ENCODE results near the gene MPPE1. TPM values are rescaled to one million over a fixed set of nuclear protein-coding genes. Genes with fewer than 3 reads are reported as not detected.

The MPPE1 gene
- polyA plus RNA-seq, 1 experiment: 21.9 TPM

DNA sequence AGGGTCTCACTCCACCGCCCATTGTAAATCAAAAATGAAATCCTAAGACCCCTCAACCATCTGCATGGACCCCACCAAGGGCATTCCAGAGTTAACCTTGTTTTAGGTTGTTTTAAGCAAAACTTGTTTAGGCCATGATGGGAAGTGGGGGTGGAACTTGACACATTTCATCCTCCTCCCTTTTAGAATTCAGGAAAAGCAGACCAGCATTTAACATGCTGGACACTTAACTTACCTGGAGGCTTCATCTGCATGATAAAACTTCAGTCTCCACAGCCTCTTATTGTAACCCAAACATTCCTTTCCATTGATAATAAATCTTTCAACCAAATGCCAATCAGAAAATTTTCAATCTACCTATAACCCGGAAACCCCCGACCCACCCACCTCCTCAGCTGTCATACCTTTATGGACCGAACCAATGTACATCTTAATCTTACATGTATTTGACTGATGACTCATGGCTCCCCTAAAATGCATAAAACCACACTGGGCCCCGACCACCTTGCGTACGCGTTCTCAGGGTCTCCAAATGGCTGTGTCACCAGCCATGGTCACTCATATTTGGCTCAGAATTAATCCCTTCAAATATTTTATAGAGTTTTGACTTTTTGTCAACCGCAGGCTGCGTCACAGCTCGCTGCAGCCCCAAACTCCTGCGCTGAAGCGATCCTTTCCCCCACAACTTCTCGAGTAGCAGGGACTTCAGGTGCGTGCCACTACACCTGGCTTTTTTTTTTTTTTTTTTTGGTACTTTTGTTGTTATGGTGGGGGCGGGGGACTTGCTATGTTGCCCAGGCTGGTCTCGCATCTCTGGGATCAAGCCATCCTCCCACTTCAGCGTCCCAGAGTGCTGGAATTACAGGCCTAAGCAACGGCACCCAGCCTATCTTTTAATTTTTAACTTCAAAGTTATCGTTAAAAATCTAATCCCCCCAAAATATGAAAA, 917 bp downstream of the MPPE1 start:
- H3K27me3 ChIP-seq (ENCODE audit: control insufficient read depth, insufficient read depth, low read length): no peaks in the 10 kb centered on the region
- H3K9me3 ChIP-seq (ENCODE audit: control insufficient read depth, insufficient read depth, low read length): no peaks in the 10 kb centered on the region; the same call in 1 of the 2 replicates
- H3K27ac ChIP-seq (ENCODE audit: low read depth, low read length): no peak overlapping the region
- ChIA-PET POLR2A (no interaction called here), CTCF (no interaction called here)
- DNase-seq (ENCODE audit: low read depth, low spot score): no peak
- TF ChIP-seq, protein P1, sequence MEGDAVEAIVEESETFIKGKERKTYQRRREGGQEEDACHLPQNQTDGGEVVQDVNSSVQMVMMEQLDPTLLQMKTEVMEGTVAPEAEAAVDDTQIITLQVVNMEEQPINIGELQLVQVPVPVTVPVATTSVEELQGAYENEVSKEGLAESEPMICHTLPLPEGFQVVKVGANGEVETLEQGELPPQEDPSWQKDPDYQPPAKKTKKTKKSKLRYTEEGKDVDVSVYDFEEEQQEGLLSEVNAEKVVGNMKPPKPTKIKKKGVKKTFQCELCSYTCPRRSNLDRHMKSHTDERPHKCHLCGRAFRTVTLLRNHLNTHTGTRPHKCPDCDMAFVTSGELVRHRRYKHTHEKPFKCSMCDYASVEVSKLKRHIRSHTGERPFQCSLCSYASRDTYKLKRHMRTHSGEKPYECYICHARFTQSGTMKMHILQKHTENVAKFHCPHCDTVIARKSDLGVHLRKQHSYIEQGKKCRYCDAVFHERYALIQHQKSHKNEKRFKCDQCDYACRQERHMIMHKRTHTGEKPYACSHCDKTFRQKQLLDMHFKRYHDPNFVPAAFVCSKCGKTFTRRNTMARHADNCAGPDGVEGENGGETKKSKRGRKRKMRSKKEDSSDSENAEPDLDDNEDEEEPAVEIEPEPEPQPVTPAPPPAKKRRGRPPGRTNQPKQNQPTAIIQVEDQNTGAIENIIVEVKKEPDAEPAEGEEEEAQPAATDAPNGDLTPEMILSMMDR (IDR thresholded peaks at IDR 0.05; ENCODE audit: low read depth, low read length): no peak
- peak overlapping the region; percentile 79 for H3K4me3 ChIP-seq (ENCODE audit: low read depth, low read length)

DNA sequence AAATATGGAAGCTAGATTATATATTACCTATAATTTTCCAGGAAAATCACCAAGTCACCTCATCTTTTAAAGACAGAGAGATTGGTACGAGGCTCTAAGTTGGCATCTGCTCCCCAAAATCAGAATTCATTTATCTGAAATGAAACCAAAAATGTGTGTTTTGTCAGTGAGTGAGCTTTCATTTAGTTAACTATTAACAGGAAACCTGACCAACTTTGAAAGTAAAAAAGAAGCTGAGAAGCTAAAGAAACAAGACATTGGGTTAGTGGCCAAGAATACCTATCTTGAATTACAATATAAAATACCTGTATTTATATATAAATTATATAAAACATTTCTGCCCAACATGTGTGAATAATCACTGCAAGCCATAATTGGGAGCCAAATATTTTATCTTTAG, 1.9 kb downstream of the MPPE1 start:
- Histone ChIP-seq H3K4me3 (ENCODE audit: low read depth, low read length) (no peak overlapping the region), H3K27ac (ENCODE audit: low read depth, low read length) (no peak overlapping the region), H3K27me3 (ENCODE audit: control insufficient read depth, insufficient read depth, low read length) (no peaks in the 10 kb centered on the region), H3K9me3 (ENCODE audit: control insufficient read depth, insufficient read depth, low read length) (no peaks in the 10 kb centered on the region; the same call in 1 of the 2 replicates)
- ChIA-PET CTCF (interaction anchor here (0.6 to 1.6 kb wide), 2 partner anchors 94 to 173 kb away, joined by 3 to 4 read pairs; no protein-coding TSS in a partner anchor), POLR2A (interaction anchor here (0.5 kb wide), 1 partner anchor 11 kb away, joined by 3 read pairs; no protein-coding TSS in a partner anchor)
- TF ChIP-seq, protein P1 (IDR thresholded peaks at IDR 0.05; ENCODE audit: low read depth, low read length): no peak
- DNase-seq (ENCODE audit: low read depth, low spot score): no peak

DNA sequence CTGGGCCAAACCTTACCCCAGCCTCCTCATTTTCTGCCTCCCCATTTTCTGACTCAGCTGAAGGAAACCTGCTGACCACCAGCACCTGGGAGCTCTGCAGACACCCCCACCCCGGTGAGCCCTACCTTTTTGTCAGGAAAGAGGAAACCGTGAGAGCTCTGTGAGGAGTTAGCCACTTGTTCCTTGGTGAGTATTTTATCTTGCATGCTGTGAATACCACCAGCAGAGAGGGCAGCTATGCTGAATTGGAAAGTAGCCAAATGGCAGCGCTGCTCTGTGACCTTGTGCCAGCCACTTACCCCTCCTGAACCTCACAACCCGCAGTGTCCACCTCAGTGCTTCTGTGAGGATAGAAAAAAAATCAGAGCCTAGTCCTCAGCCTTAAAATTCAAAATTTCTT, 2.5 kb downstream of the MPPE1 start:
- no peak overlapping the region for H3K27ac ChIP-seq (ENCODE audit: low read depth, low read length)
- ChIA-PET POLR2A (no interaction called here), CTCF (interaction anchor here (0.6 to 1.6 kb wide), 2 partner anchors 95 to 173 kb away, joined by 3 to 4 read pairs; no protein-coding TSS in a partner anchor)

DNA sequence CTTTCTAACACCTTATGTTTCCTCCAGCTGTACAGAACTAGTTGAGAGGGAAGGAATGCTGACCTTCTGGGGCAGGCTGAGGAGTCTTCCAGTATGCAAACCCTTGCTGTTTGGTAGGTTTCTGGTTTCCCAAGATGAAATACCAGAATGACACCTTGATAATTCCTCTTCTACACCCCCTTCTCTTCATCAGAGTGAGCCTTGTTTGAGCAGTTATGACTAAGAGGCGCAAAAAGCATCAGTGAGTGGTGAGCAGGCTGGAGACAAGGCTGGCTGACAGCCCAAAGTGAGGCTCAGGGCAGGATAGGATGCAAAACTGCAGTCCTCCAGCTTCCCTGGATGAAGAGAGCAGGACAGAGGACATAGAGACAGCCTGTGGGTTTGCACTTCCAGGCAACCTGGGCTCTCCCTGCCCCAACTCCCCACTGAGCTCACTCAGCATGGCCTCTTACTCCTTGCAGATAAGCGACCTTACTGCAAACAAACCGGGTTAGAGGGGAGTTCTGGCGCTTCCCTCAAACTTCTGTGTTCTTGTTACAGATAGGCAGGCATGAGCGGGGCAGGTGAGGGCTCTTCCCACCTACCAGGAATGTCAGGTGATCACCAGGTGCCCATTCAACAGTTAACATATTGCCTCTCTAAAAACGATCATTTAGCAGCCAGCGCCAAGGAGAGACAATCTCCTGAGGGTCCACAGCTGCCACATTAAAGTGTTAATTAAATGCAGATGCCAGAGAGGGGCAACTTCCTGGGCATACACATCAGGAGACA, 5.4 kb downstream of the MPPE1 start:
- H3K27me3 ChIP-seq (ENCODE audit: control insufficient read depth, insufficient read depth, low read length): no peaks in the 10 kb centered on the region
- ChIA-PET CTCF (interaction anchor here (1.0 kb wide), 1 partner anchor 36 kb away, joined by 3 read pairs; no protein-coding TSS in a partner anchor), POLR2A (no interaction called here)
- TF ChIP-seq, protein P1 (IDR thresholded peaks at IDR 0.05; ENCODE audit: low read depth, low read length): no peak
- H3K9me3 ChIP-seq (ENCODE audit: control insufficient read depth, insufficient read depth, low read length): no peaks in the 10 kb centered on the region
- no peak overlapping the region for H3K27ac ChIP-seq (ENCODE audit: low read depth, low read length)
- DNase-seq (ENCODE audit: low read depth, low spot score): no peak
- no peak overlapping the region for H3K4me3 ChIP-seq (ENCODE audit: low read depth, low read length)

More for the DNA sequence above, 2.5 kb downstream of the MPPE1 start:
- TF ChIP-seq, protein P1 (IDR thresholded peaks at IDR 0.05; ENCODE audit: low read depth, low read length): no peak
- DNase-seq (ENCODE audit: low read depth, low spot score): no peak
- Histone ChIP-seq H3K9me3 (ENCODE audit: control insufficient read depth, insufficient read depth, low read length) (no peaks in the 10 kb centered on the region; the same call in 1 of the 2 replicates), H3K27me3 (ENCODE audit: control insufficient read depth, insufficient read depth, low read length) (no peaks in the 10 kb centered on the region), H3K4me3 (ENCODE audit: low read depth, low read length) (no peak overlapping the region)
